Mammary epithelial cell (primary cell): ENCODE measurements around the gene HIBADH.

Experiments used
- CTCF ChIP-seq, 2 donors: IDR thresholded peaks in 1 of 2; conservative IDR thresholded peaks in 1 of 2; 2 replicates each; pipeline ENCODE4 v1.5.1; 2011 to 2012; ENCODE audit warnings: inconsistent platforms in 2 of 2, low read length in 2 of 2, mild to moderate bottlenecking in 2 of 2, control low read depth in 1 of 2, low read depth in 1 of 2; ENCODE audit not compliant: insufficient read depth in 1 of 2; ENCODE audit errors: extremely low read depth in 1 of 2
- EZH2 ChIP-seq: IDR thresholded peaks from 2 replicates; pipeline ENCODE4 v1.6.1; 2012; ENCODE audit warnings: low read length, inconsistent platforms, borderline replicate concordance

- no peak for TF ChIP-seq CTCF (conservative IDR thresholded peaks at IDR 0.05 in 1 of 2, IDR thresholded peaks at IDR 0.05 in 1 of 2; ENCODE audit: extremely low read depth in 1 of 2, insufficient read depth in 1 of 2, low read depth in 1 of 2, low read length in 2 of 2)
- no peak for TF ChIP-seq EZH2
These were observed 75.9 kb downstream of the HIBADH start for GRCh38 chr7:27586825-27587224.
